GM12878 (cell line): Measurements from ENCODE around the gene TCF4. TPM values are rescaled to one million over a fixed set of nuclear protein-coding genes. Genes with fewer than 3 reads are reported as not detected.

Source experiments
- ATF3 ChIP-seq: IDR thresholded peaks from 2 replicates; pipeline ENCODE4 v1.6.1; 2011; ENCODE audit warnings: low read depth, mild to moderate bottlenecking, low read length, moderate library complexity, borderline replicate concordance; ENCODE audit errors: extremely low read depth
- BACH1 ChIP-seq: fragments of 450-650 bp; IDR thresholded peaks from 2 replicates; pipeline ENCODE4 v1.6.1; 2017; ENCODE audit warnings: mild to moderate bottlenecking, borderline replicate concordance
- BCLAF1 ChIP-seq: fragments of 450-650 bp; IDR thresholded peaks from 2 replicates; pipeline ENCODE4 v1.6.1; 2017; ENCODE audit warnings: antibody characterized with exemption, mild to moderate bottlenecking, moderate library complexity
- BRCA1 ChIP-seq: IDR thresholded peaks from 2 replicates; pipeline ENCODE4 v1.6.1; 2011; ENCODE audit warnings: low read depth, low read length, improper control_type of control experiment
- CEBPB ChIP-seq, 2 experiments: fragments of 150-350 bp in 1 of 2; IDR thresholded peaks; 2 replicates each; pipeline ENCODE4 v1.6.1; 2012 to 2014; ENCODE audit warnings: low read depth in 2 of 2, low read length in 2 of 2, borderline replicate concordance in 1 of 2, inconsistent platforms in 1 of 2
- CTCF ChIP-seq, 3 experiments: IDR thresholded peaks in 2 of 3; conservative IDR thresholded peaks in 1 of 3; 2 replicates each; pipeline ENCODE4 v1.5.1; 2011; ENCODE audit warnings: low read depth in 3 of 3, low read length in 3 of 3, mild to moderate bottlenecking in 3 of 3, control low read depth in 2 of 3, moderate library complexity in 2 of 3, inconsistent platforms in 1 of 3, mixed read lengths in 1 of 3; ENCODE audit not compliant: control insufficient read depth in 2 of 3, insufficient read depth in 1 of 3; ENCODE audit errors: extremely low read depth in 1 of 3
- DPF2 ChIP-seq: fragments of 450-650 bp; IDR thresholded peaks from 2 replicates; pipeline ENCODE4 v1.6.1; 2017; ENCODE audit warnings: mild to moderate bottlenecking
- EGR1 ChIP-seq, 2 experiments: IDR thresholded peaks; 1 replicate in 1 of 2; 2 replicates in 1 of 2; pipeline ENCODE4 v1.6.1; 2011 to 2012; ENCODE audit warnings: low read depth in 2 of 2, low read length in 2 of 2, borderline replicate concordance in 1 of 2, mild to moderate bottlenecking in 1 of 2, moderate library complexity in 1 of 2
- ELK1 ChIP-seq: IDR thresholded peaks from 2 replicates; pipeline ENCODE4 v1.6.1; 2012; ENCODE audit warnings: low read depth, low read length, improper control_type of control experiment
- EP300 ChIP-seq, 2 experiments: fragments of 150-350 bp in 1 of 2; IDR thresholded peaks; 2 replicates each; pipeline ENCODE4 v1.6.1; 2011 to 2012; ENCODE audit warnings: low read depth in 2 of 2, low read length in 2 of 2, borderline replicate concordance in 1 of 2, improper control_type of control experiment in 1 of 2, inconsistent platforms in 1 of 2; ENCODE audit not compliant: control insufficient read depth in 1 of 2
- ESRRA ChIP-seq: IDR thresholded peaks from 2 replicates; pipeline ENCODE4 v1.6.1; 2012; ENCODE audit warnings: mild to moderate bottlenecking, low read length, improper control_type of control experiment
- FOXK2 ChIP-seq: fragments of 450-650 bp; IDR thresholded peaks from 2 replicates; pipeline ENCODE4 v1.6.1; 2017; ENCODE audit warnings: mild to moderate bottlenecking, moderate library complexity
- IRF4 ChIP-seq: IDR thresholded peaks from 2 replicates; pipeline ENCODE4 v1.6.1; 2011; ENCODE audit warnings: low read depth, low read length
- JUNB ChIP-seq: IDR thresholded peaks from 2 replicates; pipeline ENCODE4 v1.6.1; 2016; ENCODE audit warnings: antibody characterized with exemption, mild to moderate bottlenecking
- LARP7 ChIP-seq: fragments of 450-650 bp; IDR thresholded peaks from 2 replicates; pipeline ENCODE4 v1.6.1; 2017; ENCODE audit warnings: mild to moderate bottlenecking
- MTA2 ChIP-seq: fragments of 450-650 bp; IDR thresholded peaks from 2 replicates; pipeline ENCODE4 v1.6.1; 2016; ENCODE audit warnings: low read depth, mild to moderate bottlenecking, moderate library complexity
- MYB ChIP-seq: fragments of 150-350 bp; IDR thresholded peaks from 2 replicates; pipeline ENCODE4 v1.6.1; 2014; ENCODE audit warnings: mild to moderate bottlenecking, low read depth, low read length, borderline replicate concordance
- NR2C2 ChIP-seq: IDR thresholded peaks from 2 replicates; pipeline ENCODE4 v1.6.1; 2011; ENCODE audit warnings: borderline replicate concordance, low read depth; ENCODE audit not compliant: control insufficient read depth, insufficient read length
- SMAD1 ChIP-seq: fragments of 450-650 bp; IDR thresholded peaks from 2 replicates; pipeline ENCODE4 v1.6.1; 2018; ENCODE audit warnings: mild to moderate bottlenecking, low read depth; ENCODE audit not compliant: partially characterized antibody
- SMAD5 ChIP-seq: IDR thresholded peaks from 2 replicates; pipeline ENCODE4 v1.6.1; 2016; ENCODE audit warnings: antibody characterized with exemption, low read depth
- SPI1 ChIP-seq: IDR thresholded peaks from 2 replicates; pipeline ENCODE4 v1.6.1; 2011; ENCODE audit warnings: low read depth, mild to moderate bottlenecking, low read length, moderate library complexity, borderline replicate concordance; ENCODE audit not compliant: insufficient read depth
- TBL1XR1 ChIP-seq: IDR thresholded peaks from 2 replicates; pipeline ENCODE4 v1.6.1; 2012; ENCODE audit warnings: low read depth, low read length, improper control_type of control experiment
- USF2 ChIP-seq: IDR thresholded peaks from 2 replicates; pipeline ENCODE4 v1.6.1; 2011; ENCODE audit warnings: low read depth, low read length, improper control_type of control experiment, borderline replicate concordance
- ZBED1 ChIP-seq: IDR thresholded peaks from 2 replicates; pipeline ENCODE4 v1.6.1; 2016; ENCODE audit warnings: borderline replicate concordance
- polyA plus RNA-seq, 11 experiments: library from polyadenylated mRNA; depleted of rRNA in 4 of 11; unstranded in 6 of 11; stranded (reverse) in 5 of 11; fragments of >200 nt; fragmentation: Nextera tagmentation in 4 of 11; fragmentation: Illumina TruSeq in 1 of 11; extraction: Ambion mirVana in 4 of 11; extraction: Trizol in 1 of 11; gene quantifications; 1 replicate in 1 of 11; 2 replicates in 10 of 11; pipeline versions ENCODE4 v1.2.1 to v1.2.3, GENCODE V29; 2011 to 2016; ENCODE audit warnings: inconsistent platforms in 2 of 11, missing spikeins in 2 of 11, low read depth in 1 of 11
- total RNA-seq, 4 experiments: library from RNA; depleted of rRNA in 3 of 4; stranded (reverse); fragments of >200 nt in 3 of 4; fragmentation: Illumina TruSeq in 1 of 4; extraction: Trizol in 1 of 4; gene quantifications; 2 replicates each; pipeline versions ENCODE4 v1.2.1 to v1.2.3, GENCODE V29; 2013 to 2021

TCF4 gene
- total and polyA plus RNA-seq, 10 of the 15 experiments (the other 5 are each of a cell fraction or from before 2014, with no cell fraction given), result 15.2 to 94.0 (median 31.5) TPM

- TF ChIP-seq BCLAF1 (no peak), FOXK2 (no peak), NR2C2 (no peak), CEBPB (IDR thresholded peaks at IDR 0.05; ENCODE audit: borderline replicate concordance in 1 of 2, low read depth in 2 of 2, low read length in 2 of 2) (peak in 1 of 2 experiments; percentile 87; a peak in 2 of 4 replicates), SPI1 (peak; percentile 90), TBL1XR1 (peak; percentile 78; the same call in 1 of the 2 replicates), EP300 (IDR thresholded peaks at IDR 0.05; ENCODE audit: borderline replicate concordance in 1 of 2, control insufficient read depth in 1 of 2, low read depth in 2 of 2, low read length in 2 of 2) (peak; percentile 97), EGR1 (IDR thresholded peaks at IDR 0.05; ENCODE audit: borderline replicate concordance in 1 of 2, low read depth in 2 of 2, low read length in 2 of 2) (no peak), MTA2 (peak; percentile 90), ATF3 (0 out of 2 replicates have a peak, but pooled peaks have one; percentile 6), JUNB (peak; percentile 95), USF2 (peak; percentile 62; the same call in 1 of the 2 replicates), ELK1 (no peak), CTCF (IDR thresholded peaks at IDR 0.05 in 2 of 3, conservative IDR thresholded peaks at IDR 0.05 in 1 of 3; ENCODE audit: control insufficient read depth in 2 of 3, extremely low read depth in 1 of 3, insufficient read depth in 1 of 3, low read depth in 3 of 3, low read length in 3 of 3) (no peak), LARP7 (no peak), SMAD1 (no peak), DPF2 (peak; percentile 89), IRF4 (peak; percentile 81; the same call in 1 of the 2 replicates), BRCA1 (no peak), ESRRA (peak; percentile 99), BACH1 (peak; percentile 74; the same call in 1 of the 2 replicates), ZBED1 (peak; percentile 96), SMAD5 (no peak), MYB (no peak; the same call in 1 of the 2 replicates)
Observed at GRCh38 chr18:55268151-55268601, 319.8 kb downstream of the TCF4 start (continued).
